Measurements from ENCODE around the gene IL1F10.
"Not testable (repeated sequence)": the region's sequence is repeated elsewhere in the genome, so short reads cannot be mapped to it uniquely, and the experiment has no call there.

The IL1F10 gene

DNA sequence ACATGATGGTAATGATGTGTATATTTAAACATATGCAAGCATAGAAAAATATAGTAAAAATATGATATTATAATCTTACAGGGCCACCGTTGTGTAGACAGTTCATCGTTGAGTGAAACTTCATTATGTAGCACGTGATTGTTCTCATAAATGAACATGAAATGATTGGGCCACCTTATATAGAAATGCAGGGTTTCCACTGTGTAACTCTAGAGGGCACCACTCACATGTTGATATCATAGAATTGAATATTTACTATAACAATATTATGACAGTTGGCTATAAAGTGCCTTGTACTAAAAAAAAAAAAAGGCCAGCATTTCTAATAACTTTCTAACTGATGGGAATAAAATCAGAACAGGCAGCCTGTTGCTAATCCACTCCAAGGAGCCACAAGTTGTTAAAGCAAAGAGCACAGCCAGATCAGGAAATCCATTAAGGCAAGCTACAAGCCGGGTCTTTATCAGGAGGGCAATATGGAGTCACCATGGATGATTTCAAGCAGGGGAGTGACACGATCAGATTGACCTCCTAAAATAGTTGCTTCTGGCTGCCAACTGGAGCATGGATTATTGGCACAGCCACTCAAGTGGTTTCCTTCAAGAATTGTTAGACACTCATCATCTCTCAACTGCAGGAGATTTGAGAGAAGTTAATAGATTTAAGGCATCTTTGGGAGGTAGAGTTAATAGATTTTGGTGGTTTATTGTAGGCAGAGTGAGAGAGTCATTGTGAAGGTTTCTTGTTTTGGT lies 16.7 kb downstream of the IL1F10 start:
- DNase-seq: no peak

DNA sequence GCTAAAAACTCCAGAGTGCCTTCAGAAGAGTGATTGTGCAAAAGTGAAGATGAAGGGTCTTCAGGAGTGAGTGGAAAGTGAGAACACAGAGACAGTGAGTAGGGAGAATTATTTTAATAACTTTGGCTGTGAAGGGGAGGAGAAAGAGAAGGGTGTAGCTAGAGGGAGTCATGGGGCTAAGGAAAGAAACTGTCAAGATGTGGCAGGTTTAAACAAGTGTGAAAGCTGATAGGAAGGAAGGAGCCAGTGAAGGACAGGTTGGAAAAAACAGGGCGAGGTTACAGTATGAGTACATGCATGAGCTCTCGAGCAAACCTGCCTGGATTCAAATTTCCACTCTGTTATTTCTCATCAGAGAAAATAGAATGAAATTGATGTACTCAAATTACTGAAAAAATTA lies 17.8 kb downstream of the IL1F10 start:
- DNase-seq: no peak

DNA sequence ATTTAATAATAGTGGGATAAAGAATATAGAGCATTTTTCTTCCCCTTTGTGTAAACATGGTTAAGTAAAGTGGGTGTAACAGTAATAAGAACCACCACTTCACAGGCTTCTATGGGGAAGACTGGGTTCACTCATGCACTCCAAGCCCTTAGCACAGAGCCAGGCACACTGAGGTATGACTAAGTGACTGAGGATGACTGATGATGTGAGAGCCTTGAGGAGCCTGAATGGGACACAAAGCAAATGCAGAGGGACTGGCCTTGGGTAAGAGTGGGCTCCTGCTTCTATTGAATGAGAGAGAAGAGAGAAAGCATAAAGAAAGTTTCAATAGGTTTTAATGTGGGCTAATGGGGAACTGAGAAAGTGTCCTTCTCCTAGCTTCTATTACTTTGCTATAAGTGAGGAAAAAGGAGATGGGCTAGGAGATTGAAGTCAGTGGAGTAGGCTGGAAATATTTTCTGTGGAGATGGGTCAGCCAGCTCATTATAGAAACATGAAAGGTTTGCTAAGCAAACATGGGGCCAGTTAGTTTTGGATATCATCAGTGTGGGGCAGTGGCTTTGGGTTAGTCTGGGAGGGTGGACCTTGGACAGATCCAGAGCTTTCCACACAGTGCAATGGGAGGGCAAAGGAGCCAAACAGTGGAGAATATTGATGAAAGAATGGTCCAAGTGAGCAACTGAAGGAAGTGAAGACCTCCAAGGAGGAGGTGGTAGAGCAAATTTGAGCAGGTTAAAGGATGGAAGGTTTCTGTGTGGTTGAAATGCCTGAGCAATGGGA lies 20.6 kb downstream of the IL1F10 start:
- no peak for DNase-seq

DNA sequence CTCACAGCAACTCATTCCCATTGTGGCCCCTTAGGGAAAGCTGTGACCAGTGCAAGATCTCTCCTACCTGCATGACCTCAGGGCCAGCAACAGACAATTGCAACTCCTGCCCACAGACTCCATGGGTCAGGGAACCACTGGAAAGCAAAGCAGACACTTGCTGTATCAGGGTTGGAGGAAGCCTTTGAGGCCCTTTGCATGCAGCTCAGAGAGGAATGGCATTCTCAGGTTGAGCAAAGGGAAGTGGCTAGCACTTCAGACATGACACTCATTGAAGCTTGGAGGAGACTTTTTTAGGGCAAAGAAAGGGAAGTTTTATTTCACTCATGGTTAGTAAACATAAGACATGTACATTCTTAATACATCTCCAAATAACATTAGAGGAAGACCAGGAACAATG lies 22.1 kb downstream of the IL1F10 start:
- no peak for DNase-seq

DNA sequence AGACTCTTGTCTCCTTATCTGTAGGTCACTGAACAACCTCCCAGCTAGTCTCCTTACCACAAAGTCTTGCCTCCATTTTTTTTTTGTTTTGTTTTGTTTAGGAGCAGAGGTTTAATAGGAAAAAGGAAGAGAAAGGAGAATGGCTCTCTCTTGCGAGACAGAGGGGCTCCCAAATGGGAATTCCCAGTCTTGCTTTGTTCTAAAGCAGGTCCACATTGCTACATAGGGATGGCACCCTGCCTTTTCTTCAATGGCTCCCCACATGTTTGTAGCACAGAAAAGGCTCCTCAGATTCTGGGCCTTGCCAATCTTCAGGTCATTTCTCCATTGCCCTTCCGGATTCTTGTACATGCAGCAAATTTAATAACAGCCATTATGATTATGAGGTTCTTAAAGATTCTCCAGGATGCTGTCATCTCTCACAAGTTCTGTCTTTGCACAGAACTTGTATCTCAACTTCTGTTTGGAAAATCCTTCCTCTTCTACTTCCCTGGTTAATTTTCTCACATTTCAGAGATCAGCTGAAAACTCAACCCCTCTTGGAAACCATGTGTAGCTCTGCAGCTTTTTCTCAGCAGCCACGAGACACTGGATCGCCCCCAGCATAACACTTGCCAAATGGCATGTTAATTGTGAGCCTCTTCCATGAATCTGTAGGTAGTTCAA lies 23.6 kb downstream of the IL1F10 start:
- DNase-seq: no peak

DNA sequence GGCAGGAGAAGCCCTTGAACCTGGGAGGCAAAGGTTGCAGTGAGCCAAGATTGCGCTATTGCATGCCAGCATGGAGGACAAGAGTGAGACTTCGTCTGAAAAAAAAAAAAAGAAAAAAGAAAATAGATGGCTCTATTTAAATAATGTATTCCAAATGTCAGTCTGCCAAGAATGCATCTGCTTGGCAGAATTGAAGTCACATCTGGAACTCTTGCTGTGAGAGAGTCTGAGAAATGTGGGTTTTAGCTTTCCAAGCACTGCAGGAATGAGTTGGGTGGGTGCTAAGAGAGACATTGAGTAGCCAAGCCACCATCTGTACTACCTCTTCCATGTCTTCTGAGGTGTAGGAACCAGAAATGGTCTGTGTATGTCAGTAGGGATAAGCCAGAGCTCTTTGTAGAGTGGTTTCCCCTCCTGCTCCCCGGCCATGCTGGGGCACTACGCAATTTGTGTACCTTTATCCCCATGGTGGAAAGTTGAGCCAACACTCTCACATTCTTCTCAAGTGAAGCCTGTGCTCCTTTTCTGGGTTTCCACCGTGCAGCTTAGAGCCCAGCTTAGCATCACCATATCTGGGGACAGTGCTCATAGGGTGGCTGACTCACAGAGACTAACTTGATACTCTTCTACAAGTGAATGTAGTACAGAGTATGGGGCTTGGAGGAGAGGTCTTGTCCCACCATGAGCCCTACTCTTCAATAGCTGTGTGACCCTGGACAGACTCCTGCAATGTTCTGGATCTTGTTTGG lies 25.3 kb downstream of the IL1F10 start:
- DNase-seq: no peak

DNA sequence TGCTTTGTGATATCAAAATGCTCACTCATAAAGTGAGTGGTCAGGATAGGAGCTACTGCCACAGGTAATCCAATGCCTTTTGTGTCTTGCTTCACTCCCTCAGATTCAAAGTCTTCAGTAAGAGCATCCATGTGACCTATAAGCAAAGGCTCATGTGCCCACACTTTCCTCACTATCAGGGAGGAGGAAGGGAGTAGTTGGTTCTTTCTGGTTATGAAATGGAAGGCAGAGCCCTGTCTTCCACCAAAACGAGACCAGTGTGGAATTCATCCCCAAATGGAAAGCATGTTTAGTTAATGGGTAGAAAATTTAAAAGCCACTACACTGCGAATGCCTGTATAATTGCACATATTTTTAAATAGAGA lies 25.8 kb downstream of the IL1F10 start:
- no peak for DNase-seq

DNA sequence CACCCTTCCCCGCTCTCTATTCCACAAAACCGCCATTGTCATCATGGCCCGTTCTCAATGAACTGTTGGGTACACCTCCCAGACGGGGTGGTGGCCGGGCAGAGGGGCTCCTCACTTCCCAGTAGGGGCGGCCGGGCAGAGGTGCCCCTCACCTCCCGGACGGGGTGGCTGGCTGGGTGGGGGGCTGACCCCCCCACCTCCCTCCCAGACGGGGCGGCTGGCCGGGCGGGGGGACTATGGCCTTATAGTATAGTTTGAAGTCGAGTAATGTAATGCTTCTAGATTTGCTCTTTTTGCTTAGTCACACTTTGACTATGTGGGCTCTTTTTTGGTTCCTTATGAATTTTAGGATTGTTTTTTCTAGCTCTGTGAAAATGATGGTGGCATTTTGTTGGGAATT lies 28.5 kb downstream of the IL1F10 start:
- not testable (repeated sequence) for DNase-seq

DNA sequence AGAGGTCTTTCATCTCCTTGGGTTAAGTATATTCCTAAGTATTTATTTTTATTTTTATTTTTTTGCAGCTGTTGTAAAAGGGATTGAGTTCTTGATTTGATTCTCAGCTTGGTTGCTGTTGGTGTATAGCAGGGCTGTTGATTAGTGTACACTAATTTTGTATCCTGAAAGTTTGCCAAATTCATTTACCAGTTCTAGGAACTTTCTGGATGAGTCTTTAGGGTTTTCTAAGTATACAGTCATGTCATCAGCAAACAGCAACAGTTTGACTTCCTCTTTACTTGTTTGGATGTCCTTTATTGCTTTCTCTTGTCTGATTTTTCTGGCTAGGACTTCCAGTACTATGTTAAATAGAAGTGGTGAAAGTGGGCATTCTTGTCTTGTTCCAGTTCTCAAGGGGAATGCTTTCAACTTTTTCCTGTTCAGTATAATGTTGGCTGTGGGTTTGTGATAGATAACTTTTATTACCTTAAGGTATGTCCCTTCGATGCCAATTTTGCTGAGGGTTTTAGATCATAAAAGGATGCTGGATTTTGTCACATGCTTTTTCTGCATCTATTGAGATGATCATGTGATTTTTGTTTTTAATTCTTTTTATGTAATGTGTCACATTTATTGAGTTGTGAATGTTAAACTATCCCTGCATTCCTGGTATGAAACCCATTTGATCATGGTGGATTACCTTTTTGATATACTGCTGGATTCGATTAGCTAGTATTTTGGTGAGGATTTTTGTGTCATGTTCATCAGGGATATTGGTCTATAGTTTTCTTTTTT lies 29.3 kb downstream of the IL1F10 start:
- not testable (repeated sequence) for DNase-seq

DNA sequence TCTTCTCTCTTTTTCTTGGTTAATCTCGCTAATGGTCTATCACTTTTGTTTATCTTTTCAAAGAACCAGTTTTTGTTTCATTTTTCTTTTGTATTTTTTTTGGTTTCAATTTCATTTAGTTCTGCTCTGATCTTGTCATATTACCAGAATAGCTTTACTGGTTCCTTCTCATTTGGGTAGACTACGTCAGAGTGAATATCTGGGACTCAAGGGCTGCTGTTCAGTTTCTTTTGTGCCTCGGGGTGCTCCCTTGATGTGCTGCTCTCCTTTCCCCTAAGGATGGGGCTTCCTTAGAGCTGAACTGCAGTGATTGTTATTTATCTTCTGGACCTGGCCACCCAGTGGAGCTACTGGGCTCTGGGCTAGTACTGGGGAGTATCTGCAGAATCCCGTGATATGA lies 30.3 kb downstream of the IL1F10 start:
- DNase-seq: no peak

DNA sequence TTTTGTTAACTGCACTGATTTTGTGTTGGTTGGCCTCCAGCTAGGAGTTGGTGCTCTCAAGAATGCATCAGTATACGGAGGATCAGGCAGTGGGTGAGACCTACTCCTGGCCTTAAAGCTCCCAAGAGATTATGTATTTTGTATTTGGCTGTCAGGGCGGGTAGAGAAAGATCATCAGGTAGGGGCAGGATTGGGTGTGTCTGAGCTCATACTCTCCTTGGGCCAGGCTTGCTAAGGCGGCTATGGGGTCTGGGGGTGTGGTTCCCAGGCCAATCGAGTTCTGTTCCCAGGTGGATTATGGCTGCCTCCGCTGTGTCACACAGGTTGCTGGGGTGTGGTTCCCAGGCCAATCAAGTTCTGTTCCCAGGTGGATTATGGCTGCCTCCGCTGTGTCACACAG lies 30.8 kb downstream of the IL1F10 start:
- no peak for DNase-seq

DNA sequence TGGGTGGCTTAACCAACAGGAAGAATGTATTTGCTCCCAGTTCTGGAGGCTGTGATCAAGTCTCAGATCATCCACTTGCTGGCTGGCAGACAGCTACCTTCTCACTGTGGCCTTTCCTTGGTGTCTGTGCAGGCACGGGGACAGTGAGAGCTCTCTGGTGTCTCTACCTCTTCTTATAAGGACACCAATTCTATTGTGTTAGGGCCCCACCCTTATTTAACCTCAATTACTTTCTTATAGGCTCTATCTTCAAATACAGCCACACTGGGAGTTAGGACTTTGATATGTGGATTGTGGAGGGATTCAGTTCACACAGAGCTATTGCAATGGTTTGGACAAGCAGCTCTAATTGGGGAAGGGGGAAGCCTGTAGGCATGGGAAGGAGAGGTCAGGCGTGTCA lies 34.4 kb downstream of the IL1F10 start:
- no peak for DNase-seq

DNA sequence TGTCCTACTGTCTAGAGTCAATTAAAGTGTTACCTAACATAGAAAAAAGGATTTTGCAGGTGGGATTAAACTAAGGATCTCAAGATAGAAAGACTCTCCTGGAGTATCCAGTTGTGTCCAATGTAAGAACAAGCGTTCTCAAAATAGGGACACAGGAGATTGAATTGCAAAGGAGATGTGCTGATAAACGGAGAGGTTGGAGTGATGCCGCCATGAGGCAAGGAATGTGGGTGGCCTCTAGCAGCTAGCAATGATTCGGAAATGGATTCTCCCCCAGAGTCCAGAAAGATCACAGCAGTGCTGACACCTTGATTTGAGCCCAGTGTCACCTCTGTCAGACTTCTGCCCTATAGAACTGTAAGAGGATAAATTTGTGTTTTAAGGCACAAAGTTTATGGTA lies 35.5 kb downstream of the IL1F10 start:
- no peak for DNase-seq

DNA sequence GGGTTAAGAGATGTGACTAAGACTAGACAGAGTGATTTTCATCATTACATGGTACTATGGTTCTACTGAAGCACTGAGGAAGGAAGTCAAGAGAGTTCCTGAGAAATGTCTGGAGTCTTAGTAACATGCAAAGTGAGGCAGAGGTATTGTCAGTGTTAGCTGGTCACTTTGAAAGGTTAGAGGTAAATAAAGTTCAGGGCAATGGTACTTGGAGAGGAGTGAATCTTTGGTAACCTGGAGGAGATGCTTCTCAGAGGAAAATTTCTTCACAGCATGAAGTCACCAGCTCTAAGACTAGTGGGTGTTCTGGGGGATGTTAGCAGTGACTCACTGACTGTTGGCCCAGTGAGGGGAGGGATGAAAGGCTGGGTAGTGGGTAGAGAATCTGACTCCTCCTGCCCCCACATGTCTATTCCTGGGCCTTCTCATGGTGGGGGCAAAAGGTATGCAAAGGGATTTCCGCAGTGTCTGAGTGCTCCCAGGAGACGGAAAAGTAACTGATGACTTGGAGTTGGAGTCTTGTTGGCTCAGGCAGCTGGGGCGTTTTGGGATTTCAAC lies 36.4 kb downstream of the IL1F10 start:
- DNase-seq: peak; percentile 58 to 70

DNA sequence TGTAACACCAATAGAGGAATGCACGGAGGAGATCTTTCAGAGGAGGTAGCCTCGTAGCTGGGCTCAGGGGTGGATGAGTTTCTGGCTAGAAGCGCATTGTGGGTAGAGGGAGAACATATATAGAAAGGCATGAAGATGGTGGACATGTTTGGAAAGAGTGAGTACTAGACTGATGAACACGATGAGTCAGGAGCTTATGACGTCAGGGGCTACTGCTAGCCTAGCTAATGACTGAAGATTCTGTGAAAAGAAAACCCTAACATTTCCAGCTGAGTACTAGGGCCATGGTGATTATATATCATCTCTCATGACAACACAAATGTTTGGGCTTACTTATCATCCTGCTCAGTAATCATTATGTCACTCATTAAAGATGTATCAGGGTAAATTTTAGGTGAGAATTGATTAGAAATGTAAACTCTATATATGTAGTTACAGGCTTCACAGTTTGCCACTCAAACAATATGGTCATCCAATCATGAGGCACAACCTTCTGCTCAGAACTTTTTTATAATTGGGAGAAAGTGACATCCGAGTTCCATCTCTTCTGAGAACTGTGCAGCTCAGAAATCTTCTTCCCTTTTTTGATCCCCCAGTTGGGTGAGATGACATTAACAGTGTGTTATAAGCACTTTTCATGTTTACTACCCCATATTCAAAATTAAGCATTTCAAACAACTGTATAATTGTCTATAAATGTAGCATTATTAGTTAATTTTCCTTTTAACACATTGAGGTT lies 37.4 kb downstream of the IL1F10 start:
- peak; percentile 55 to 69 for DNase-seq

DNA sequence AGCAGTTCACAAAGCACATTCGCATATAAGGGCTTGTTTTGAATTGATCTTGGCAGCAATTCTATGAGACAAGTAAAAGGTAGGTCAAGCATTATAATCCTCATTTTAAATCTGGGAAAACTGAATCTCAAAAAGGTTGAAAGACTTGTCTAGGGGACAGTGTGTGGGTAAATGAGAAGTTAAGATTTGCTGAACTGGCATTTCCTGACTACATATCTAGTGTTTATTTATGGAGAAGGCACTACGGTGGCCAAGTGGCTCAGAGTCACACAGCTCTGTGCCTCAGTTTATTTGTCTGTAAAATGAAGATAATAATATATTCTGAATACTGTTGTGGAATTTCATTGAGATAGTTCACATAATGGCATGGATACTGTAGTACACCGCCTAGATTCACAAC lies 43.4 kb downstream of the IL1F10 start:
- no peak for DNase-seq

DNA sequence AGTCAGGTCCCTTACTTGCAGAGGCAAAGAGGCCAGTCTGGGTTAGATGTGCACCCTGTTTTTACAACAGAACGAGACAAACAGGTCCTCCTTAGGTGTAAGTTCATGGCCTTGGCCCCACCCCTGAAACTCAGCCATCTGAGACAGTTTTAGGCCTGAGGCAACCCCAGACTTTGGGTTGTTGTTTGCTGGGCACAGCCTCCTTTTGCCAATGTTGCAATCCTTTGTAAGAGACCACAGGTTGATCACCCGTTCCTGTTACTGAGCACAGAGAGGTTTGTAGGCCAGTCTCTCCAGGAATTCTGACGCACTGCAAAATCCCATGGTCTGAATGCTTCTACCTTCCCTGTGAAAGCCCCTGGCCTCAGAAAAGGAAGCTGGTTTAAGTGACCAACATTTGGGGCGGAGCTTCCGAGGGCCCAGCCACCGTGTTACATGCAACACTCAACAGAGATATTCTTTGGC lies 44.1 kb downstream of the IL1F10 start:
- no peak for DNase-seq

DNA sequence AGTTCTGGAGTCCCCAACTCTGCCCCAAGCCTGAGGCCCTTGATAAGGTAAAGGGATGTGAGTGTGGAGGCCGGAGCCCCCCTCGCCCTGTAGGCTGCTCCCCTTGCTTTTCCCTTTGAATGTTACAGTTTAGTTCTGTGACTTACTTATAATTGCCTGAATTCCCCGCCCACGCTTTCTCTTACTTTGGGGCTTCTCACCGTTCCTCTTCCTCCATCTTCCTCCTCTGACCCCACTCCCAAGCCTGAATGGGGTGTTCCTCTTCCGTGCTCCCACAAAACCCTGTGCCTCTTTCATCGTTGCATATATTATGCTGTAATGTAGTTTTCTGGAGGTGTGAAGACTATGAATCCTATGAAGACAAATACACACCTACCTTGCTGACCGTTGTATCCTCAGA lies 44.7 kb downstream of the IL1F10 start:
- no peak for DNase-seq

DNA sequence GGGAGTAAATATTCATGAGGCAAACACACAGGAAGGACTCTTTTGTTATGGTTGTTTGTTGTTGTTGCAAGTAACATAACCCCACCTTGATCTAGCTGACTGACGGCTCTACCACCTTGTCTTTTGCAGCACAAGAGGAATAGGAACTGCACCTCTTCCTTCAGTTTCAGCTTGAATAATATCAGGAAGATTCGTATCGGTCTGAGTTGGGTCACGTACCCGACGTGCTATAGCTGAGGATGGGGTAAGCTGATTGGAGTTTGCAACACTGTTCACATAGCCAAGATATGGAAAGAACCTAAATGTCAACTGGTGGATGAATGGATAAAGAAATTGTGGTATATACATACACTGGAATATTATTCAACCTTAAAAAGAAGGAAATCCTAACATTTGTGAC lies 45.1 kb downstream of the IL1F10 start:
- DNase-seq: no peak

DNA sequence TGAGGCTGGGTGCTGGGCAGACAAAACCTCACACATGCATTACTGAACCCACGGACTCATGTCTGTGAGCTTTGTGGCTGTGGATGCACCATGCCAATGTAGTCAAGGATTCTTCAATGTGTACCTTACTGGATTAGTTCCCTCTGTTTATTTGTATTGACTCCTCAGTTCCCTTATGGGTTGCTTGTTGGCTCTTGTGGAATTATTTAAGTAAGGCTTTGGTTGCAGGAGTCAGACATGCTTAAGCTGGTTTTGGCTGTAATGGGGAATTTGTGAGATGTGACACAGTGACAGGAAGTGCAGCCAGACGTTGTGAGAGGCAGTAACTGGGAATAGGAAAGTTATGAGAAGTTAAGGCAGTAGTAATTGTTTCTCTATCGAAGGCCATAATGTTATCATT lies 46.0 kb downstream of the IL1F10 start:
- no peak for DNase-seq

DNA sequence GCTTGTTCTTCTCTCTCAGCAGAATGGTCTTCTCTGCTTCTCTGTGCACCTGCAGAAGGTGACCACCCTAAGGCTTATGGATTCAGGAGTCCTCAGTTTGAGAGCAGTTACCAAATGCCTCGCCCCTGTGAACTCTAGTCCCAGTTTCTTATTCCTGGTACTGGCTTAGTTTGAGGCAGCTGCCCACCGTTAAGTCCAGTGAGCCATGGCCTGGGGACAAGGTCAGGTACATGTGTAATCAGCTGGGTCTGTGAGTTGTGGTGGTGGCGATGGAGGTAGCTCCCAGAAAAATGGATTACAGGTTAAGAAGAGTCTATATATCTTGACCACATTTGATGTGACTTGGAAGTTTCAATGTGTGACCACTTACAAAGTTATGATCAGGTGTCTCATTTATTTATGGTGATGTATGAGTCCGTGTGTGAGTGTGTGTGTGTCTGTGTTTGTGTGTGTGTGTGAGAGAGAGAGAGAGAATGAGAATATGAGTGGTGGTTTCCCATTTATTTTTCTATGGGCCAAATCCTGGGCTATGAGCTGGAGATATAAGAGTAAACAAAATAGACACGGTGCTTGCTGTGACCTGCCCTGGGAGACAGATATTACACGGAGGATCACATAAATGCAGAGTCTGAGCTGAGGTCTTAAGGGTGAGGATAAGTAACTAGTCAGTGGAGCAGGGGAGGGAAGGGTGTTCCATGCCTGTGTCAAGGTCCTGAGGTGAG lies 46.6 kb downstream of the IL1F10 start:
- DNase-seq: no peak

Data from activated T-cell treated with anti-CD3 and anti-CD28 coated beads, Interleukin-2, amount 50 U/mL, for 48 hours (primary cell).